Neuronal stem cell (in vitro differentiated cells): Measurements from ENCODE around the gene RNASEL.

ENCODE experiments used
- DNase-seq: peaks from one replicate; pipeline ENCODE4 v3.0.0-alpha.2; 2013; ENCODE audit warnings: low spot score
- H2AFZ ChIP-seq: one replicate; pipeline ENCODE4 v1.6.1; 2013; ENCODE audit warnings: mild to moderate bottlenecking, low read length, inconsistent platforms
- H2AK5ac ChIP-seq: 2 replicates; pipeline ENCODE4 v1.6.1; 2013; ENCODE audit warnings: low read depth, mild to moderate bottlenecking, inconsistent platforms, low read length, moderate library complexity, mixed read lengths
- H2BK120ac ChIP-seq: 2 replicates; pipeline ENCODE4 v1.6.1; 2013; ENCODE audit warnings: low read depth, mild to moderate bottlenecking, inconsistent platforms, low read length, moderate library complexity, mixed read lengths
- H2BK12ac ChIP-seq: one replicate; pipeline ENCODE4 v1.6.1; 2013; ENCODE audit warnings: low read length, inconsistent platforms
- H2BK15ac ChIP-seq: 2 replicates; pipeline ENCODE4 v1.6.1; 2013; ENCODE audit warnings: mild to moderate bottlenecking, low read length, inconsistent platforms, mixed read lengths
- H2BK5ac ChIP-seq: one replicate; pipeline ENCODE4 v1.6.1; 2013; ENCODE audit warnings: inconsistent platforms, mild to moderate bottlenecking, low read length, moderate library complexity
- H3K14ac ChIP-seq: one replicate; pipeline ENCODE4 v1.6.1; 2013; ENCODE audit warnings: low read length, inconsistent platforms
- H3K18ac ChIP-seq: 2 replicates; pipeline ENCODE4 v1.6.1; 2013; ENCODE audit warnings: low read length, inconsistent platforms
- H3K23ac ChIP-seq: 2 replicates; pipeline ENCODE4 v1.6.1; 2013; ENCODE audit warnings: low read depth, mild to moderate bottlenecking, mixed read lengths, low read length, inconsistent platforms; ENCODE audit not compliant: poor library complexity
- H3K27ac ChIP-seq: replicated peaks from 3 replicates; pipeline ENCODE4 v1.5.1; 2013; ENCODE audit warnings: low read length, inconsistent platforms
- H3K27me3 ChIP-seq, 3 experiments: 2 replicates each; pipeline ENCODE4 v1.6.1; 2013; ENCODE audit warnings: low read length in 3 of 3, mild to moderate bottlenecking in 2 of 3, inconsistent platforms in 1 of 3, low read depth in 1 of 3, mixed read lengths in 1 of 3, moderate library complexity in 1 of 3; ENCODE audit not compliant: control insufficient read depth in 3 of 3, insufficient read depth in 3 of 3
- H3K36me3 ChIP-seq, 2 donors: replicated peaks in 1 of 2; 2 replicates each; pipeline ENCODE4 v1.6.1; 2013; ENCODE audit warnings: low read length in 2 of 2; ENCODE audit not compliant: control insufficient read depth in 2 of 2, insufficient read depth in 2 of 2
- H3K4ac ChIP-seq: 2 replicates; pipeline ENCODE4 v1.6.1; 2013; ENCODE audit warnings: inconsistent platforms, mild to moderate bottlenecking, low read length, moderate library complexity
- H3K4me1 ChIP-seq, 2 donors: 1 replicate in 1 of 2; 2 replicates in 1 of 2; pipeline ENCODE4 v1.6.1; 2013; ENCODE audit warnings: low read length in 2 of 2, low read depth in 1 of 2; ENCODE audit not compliant: control insufficient read depth in 2 of 2, insufficient read depth in 1 of 2
- H3K4me2 ChIP-seq: one replicate; pipeline ENCODE4 v1.6.1; 2013; ENCODE audit warnings: mild to moderate bottlenecking, low read length, inconsistent platforms; ENCODE audit not compliant: insufficient read depth, poor library complexity, severe bottlenecking
- H3K4me3 ChIP-seq, 2 donors: 2 replicates each; pipeline ENCODE4 v1.5.1; 2013; ENCODE audit warnings: low read length in 2 of 2, mild to moderate bottlenecking in 2 of 2, inconsistent platforms in 1 of 2, moderate library complexity in 1 of 2
- H3K79me1 ChIP-seq: one replicate; pipeline ENCODE4 v1.6.1; 2013; ENCODE audit warnings: low read depth, mild to moderate bottlenecking, inconsistent platforms, low read length, moderate library complexity
- H3K9ac ChIP-seq: one replicate; pipeline ENCODE4 v1.6.1; 2013; ENCODE audit warnings: mild to moderate bottlenecking, low read depth, low read length, inconsistent platforms; ENCODE audit not compliant: poor library complexity
- H3K9me3 ChIP-seq, 2 donors: replicated peaks in 1 of 2; 2 replicates each; pipeline versions ENCODE3 to v1.6.1; 2013; ENCODE audit warnings: low read length in 2 of 2, mild to moderate bottlenecking in 2 of 2, inconsistent platforms in 1 of 2, low read depth in 1 of 2, mixed read lengths in 1 of 2, moderate library complexity in 1 of 2; ENCODE audit not compliant: control insufficient read depth in 2 of 2, insufficient read depth in 1 of 2
- H4K8ac ChIP-seq: one replicate; pipeline ENCODE4 v1.6.1; 2013; ENCODE audit warnings: low read depth, mild to moderate bottlenecking, inconsistent platforms, low read length, moderate library complexity
- H4K91ac ChIP-seq: one replicate; pipeline ENCODE4 v1.6.1; 2013; ENCODE audit warnings: low read length, low read depth, mild to moderate bottlenecking, inconsistent platforms; ENCODE audit not compliant: poor library complexity
- WGBS, 2 donors: extraction: QIAGEN DNeasy Blood & Tissue Kit; methylation state at CpG; one replicate each; pipeline ENCODE4 v1.1.7; 2013; ENCODE audit warnings: missing lambda C conversion rate in 2 of 2, mixed read lengths in 1 of 2; ENCODE audit not compliant: insufficient read length in 2 of 2, insufficient replicate concordance in 1 of 2; ENCODE audit errors: extremely low coverage in 2 of 2; 5-methylcytosine and 5-hydroxymethylcytosine counted together

Gene RNASEL

DNA sequence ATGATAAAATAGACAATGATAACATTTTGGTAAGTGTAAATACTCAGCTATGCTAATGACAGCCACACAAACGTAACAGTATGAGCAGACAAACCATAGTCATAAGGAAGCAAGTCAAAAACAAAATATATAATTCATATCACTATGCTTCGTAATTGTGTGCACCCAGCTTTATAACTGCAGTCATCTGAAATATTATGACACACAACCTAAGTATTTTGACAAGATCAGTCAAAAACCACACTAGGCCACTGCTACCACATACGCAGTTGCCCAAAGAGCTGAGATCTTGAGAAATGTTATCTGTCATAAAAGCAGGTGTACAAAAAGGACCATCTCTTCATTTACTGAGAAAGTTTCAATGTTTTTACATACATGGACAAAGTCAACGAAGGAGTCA, 26.0 kb downstream of the RNASEL start:
- Histone ChIP-seq H3K9ac (no peak overlapping the region), H4K91ac (no peak overlapping the region), H3K79me1 (no peaks in the 10 kb centered on the region), H3K14ac (no peak overlapping the region), H2BK12ac (no peak overlapping the region), H3K4me2 (no peak overlapping the region), H3K9me3 (no peaks in the 10 kb centered on the region), H2BK5ac (no peak overlapping the region), H3K36me3 (no peaks in the 10 kb centered on the region), H3K27me3 (peaks cover 0 to 20% (median 0%) of the 10 kb centered on the region in 3 experiments), H3K27ac (no peak overlapping the region), H3K18ac (no peak overlapping the region), H2BK120ac (no peak overlapping the region), H3K4me1 (peaks cover 0 to 4% of the 10 kb centered on the region in 2 donors), H3K4me3 (no peak overlapping the region), H2AFZ (no peak overlapping the region), H4K8ac (no peak overlapping the region), H3K4ac (no peak overlapping the region), H3K23ac (no peak overlapping the region), H2AK5ac (no peak overlapping the region), H2BK15ac (no peak overlapping the region)
- DNase-seq = no peak
- no CpG with 5 or more reads among the region's 4 CpGs for WGBS, 2 donors

DNA sequence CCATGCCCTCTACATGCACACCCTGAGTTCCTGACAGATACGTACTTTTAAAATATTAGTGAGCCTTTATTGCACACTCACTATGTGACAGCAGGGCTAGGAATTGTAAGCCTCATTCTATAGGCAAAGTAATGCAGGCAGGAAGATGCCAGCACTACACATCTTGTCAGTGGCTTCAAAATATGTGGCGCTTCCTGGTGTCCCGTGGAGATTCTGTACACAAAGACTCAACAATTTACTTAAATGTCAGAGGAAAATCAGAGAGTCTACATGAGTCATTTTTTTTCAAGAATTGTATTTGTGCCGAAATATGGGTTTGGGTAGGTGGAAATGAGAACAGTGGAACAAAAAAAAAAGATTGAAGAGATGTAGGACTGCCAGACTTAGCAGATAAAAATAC, 27.6 kb downstream of the RNASEL start:
- DNase-seq = no peak
- H3K27ac ChIP-seq = no peak overlapping the region
- no peak overlapping the region for H3K4me2 ChIP-seq
- peaks cover 0 to 20% (median 0%) of the 10 kb centered on the region in 3 experiments for H3K27me3 ChIP-seq
- H3K4ac ChIP-seq = no peak overlapping the region
- no CpG with 5 or more reads among the region's 4 CpGs for WGBS, 2 donors
- no peak overlapping the region for H2AFZ ChIP-seq
- no peak overlapping the region for H2BK120ac ChIP-seq
- H2BK5ac ChIP-seq = no peak overlapping the region
- H4K91ac ChIP-seq = no peak overlapping the region
- no peak overlapping the region for H3K18ac ChIP-seq
- H3K4me1 ChIP-seq = peaks cover 0 to 4% of the 10 kb centered on the region in 2 donors
- H3K9me3 ChIP-seq = no peaks in the 10 kb centered on the region
- no peaks in the 10 kb centered on the region for H3K79me1 ChIP-seq
- no peak overlapping the region for H2BK15ac ChIP-seq
- H3K23ac ChIP-seq = no peak overlapping the region
- no peak overlapping the region for H4K8ac ChIP-seq
- no peak overlapping the region for H2AK5ac ChIP-seq
- H3K9ac ChIP-seq = no peak overlapping the region
- H3K36me3 ChIP-seq = no peaks in the 10 kb centered on the region
- no peak overlapping the region for H2BK12ac ChIP-seq
- no peak overlapping the region for H3K4me3 ChIP-seq
- no peak overlapping the region for H3K14ac ChIP-seq

DNA sequence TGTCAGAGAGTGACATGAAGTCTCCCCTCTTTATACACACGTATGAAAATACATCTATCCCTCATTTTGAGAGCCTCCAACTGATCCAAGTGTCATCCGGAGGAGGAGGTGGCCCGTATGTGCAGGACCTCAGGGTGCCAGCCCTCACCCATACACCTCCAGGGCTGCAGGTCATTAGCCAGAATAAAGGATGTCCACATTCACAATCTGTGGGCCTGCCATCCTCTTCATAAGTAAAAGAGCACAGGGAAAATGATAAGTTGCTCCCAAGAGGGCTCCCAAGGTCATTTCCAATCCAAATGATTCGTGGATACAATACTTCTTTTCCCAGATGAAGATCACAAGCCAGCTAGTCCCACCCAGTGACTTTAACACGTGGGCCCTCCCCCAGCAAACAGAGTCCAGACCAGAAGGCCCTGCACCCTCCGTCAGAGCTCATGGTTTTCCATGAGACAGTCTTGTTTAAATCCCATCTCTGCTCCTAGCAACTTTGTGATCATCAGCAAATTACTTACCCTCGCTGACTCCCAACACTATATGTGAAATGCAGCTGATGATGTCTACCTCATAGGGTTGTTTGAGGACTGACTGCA, 28.6 kb downstream of the RNASEL start:
- H3K4me3 ChIP-seq = no peak overlapping the region
- H2BK12ac ChIP-seq = no peak overlapping the region
- no peak overlapping the region for H4K91ac ChIP-seq
- no peaks in the 10 kb centered on the region for H3K79me1 ChIP-seq
- H2BK120ac ChIP-seq = no peak overlapping the region
- no peak overlapping the region for H2BK15ac ChIP-seq
- no peak overlapping the region for H3K4me2 ChIP-seq
- H4K8ac ChIP-seq = no peak overlapping the region
- H2AFZ ChIP-seq = no peak overlapping the region
- DNase-seq = no peak
- peaks cover 0 to 4% of the 10 kb centered on the region in 2 donors for H3K4me1 ChIP-seq
- no peak overlapping the region for H3K27ac ChIP-seq
- no peak overlapping the region for H2BK5ac ChIP-seq
- no peak overlapping the region for H3K18ac ChIP-seq
- no peak overlapping the region for H3K14ac ChIP-seq
- no peak overlapping the region for H2AK5ac ChIP-seq
- H3K4ac ChIP-seq = no peak overlapping the region
- H3K9me3 ChIP-seq = no peaks in the 10 kb centered on the region
- peaks cover 0 to 20% (median 0%) of the 10 kb centered on the region in 3 experiments for H3K27me3 ChIP-seq
- no peaks in the 10 kb centered on the region for H3K36me3 ChIP-seq
- no CpG with 5 or more reads among the region's 7 CpGs for WGBS, 2 donors
- H3K9ac ChIP-seq = no peak overlapping the region
- H3K23ac ChIP-seq = no peak overlapping the region

DNA sequence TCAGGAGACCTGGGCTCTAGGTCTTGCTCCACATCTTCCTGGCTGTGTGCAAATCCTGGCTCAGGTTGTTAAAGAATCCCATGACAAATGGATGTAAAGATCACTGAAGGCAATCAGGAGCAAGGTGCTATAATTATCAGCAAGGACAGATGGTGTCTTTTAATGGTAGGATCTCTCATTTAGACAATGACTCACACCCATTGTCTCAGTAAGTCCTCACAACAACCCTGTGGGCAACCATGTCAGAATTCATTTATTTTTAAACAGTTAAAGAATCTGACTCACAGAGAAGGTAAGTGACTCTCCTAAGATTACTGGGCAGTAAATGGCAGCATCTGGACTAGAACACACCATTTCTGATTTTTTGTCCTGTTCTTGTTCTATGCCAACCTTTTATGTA, 32.8 kb downstream of the RNASEL start:
- Histone ChIP-seq H3K4ac (no peak overlapping the region), H3K4me1 (no peaks in the 10 kb centered on the region), H3K4me2 (no peak overlapping the region), H3K79me1 (no peaks in the 10 kb centered on the region), H2BK15ac (no peak overlapping the region), H3K9ac (no peak overlapping the region), H4K91ac (no peak overlapping the region), H4K8ac (no peak overlapping the region), H2BK120ac (no peak overlapping the region), H3K23ac (no peak overlapping the region), H3K4me3 (no peak overlapping the region), H2BK5ac (no peak overlapping the region), H2AFZ (no peak overlapping the region), H2BK12ac (no peak overlapping the region), H3K36me3 (no peaks in the 10 kb centered on the region), H3K18ac (no peak overlapping the region), H3K9me3 (peaks cover 0 to 2% of the 10 kb centered on the region in 2 donors), H2AK5ac (no peak overlapping the region), H3K14ac (no peak overlapping the region), H3K27ac (no peak overlapping the region), H3K27me3 (peaks cover 0 to 11% (median 0%) of the 10 kb centered on the region in 3 experiments)
- DNase-seq = no peak
